ENCODE measurements around the gene CDK6. TPM values are rescaled to one million over a fixed set of nuclear protein-coding genes. Genes with fewer than 3 reads are reported as not detected.

Gene CDK6
- total and polyA plus RNA-seq, 10 of the 15 experiments (the other 5 are each of a cell fraction or from before 2014, with no cell fraction given): 8.0 to 118 (median 45.8) TPM

DNA sequence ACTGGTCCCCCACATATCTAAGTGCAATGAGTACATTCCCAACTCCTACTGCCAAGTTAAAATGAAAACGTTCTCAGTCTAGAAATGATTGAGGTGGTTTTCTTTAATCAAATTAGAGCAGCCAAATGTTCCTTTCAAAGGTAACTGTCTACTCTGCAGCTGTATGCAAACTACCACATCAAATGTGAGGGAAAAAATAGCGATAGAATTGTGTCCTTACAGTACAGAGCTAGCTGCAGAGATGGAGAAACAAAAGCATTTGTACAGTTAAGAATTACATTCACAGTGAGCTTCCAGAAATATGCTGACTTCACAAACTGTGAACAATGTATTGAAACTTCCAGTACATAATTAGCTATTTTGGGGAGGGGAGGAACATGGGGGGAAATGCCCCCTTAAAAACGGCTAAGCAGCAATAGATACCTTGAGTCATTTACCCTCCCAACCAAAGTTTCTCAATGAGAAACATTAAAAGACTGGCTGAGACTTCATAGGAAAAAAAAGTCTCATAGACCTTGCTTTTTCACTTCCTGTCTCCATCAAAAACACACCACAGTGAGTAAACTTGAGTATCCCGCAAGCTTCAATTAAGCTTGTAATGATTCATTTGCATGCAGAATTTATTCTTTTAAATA is 22.9 kb downstream of the CDK6 start (continued):
- TF ChIP-seq EGR1 (IDR thresholded peaks at IDR 0.05; ENCODE audit: borderline replicate concordance in 1 of 2, low read depth in 2 of 2, low read length in 2 of 2) (no peak), LARP7 (IDR thresholded peaks at IDR 0.05) (no peak), MTA3 (IDR thresholded peaks at IDR 0.05; ENCODE audit: borderline replicate concordance, low read length) (peak; percentile 94; the same call in 1 of the 2 replicates), FOXM1 (IDR thresholded peaks at IDR 0.05; ENCODE audit: low read depth, low read length) (peak; percentile 98), SPI1 (IDR thresholded peaks at IDR 0.05; ENCODE audit: borderline replicate concordance, insufficient read depth, low read depth, low read length) (peak; percentile 93), CHD1 (IDR thresholded peaks at IDR 0.05; ENCODE audit: low read depth, low read length) (no peak), NBN (IDR thresholded peaks at IDR 0.05) (peak; percentile 87), RELA (IDR thresholded peaks at IDR 0.05; ENCODE audit: borderline replicate concordance, partially characterized antibody) (peak; percentile 35), POLR2AphosphoS2 (IDR thresholded peaks at IDR 0.05; ENCODE audit: low read depth, low read length) (no peak), HDGF (IDR thresholded peaks at IDR 0.05) (no peak), BACH1 (IDR thresholded peaks at IDR 0.05; ENCODE audit: borderline replicate concordance) (peak; percentile 25; the same call in 1 of the 2 replicates), EZH2 (IDR thresholded peaks at IDR 0.05; ENCODE audit: borderline replicate concordance, control insufficient read depth, low read depth, low read length) (no peak), TARDBP (IDR thresholded peaks at IDR 0.05; ENCODE audit: borderline replicate concordance) (no peak; the same call in 1 of the 2 replicates), TAF1 (IDR thresholded peaks at IDR 0.05; ENCODE audit: borderline replicate concordance, low read depth, low read length) (no peak), RAD51 (IDR thresholded peaks at IDR 0.05) (no peak), SRF (IDR thresholded peaks at IDR 0.05; ENCODE audit: low read depth in 2 of 2, low read length in 2 of 2) (no peak), TCF3 (IDR thresholded peaks at IDR 0.05; ENCODE audit: borderline replicate concordance, insufficient read depth, low read depth, low read length) (no peak), GATAD2B (conservative IDR thresholded peaks at IDR 0.05; ENCODE audit: low read depth) (peak; percentile 44; the same call in 1 of the 2 replicates), ETV6 (conservative IDR thresholded peaks at IDR 0.05 in 1 of 2, IDR thresholded peaks at IDR 0.05 in 1 of 2; ENCODE audit: borderline replicate concordance in 1 of 2, low read depth in 1 of 2) (peak in 1 of 2 experiments; percentile 86; a peak in 2 of 4 replicates), CBX3 (IDR thresholded peaks at IDR 0.05; ENCODE audit: borderline replicate concordance, low read depth) (no peak), ZNF217 (IDR thresholded peaks at IDR 0.05) (peak; percentile 98), NR2C2 (IDR thresholded peaks at IDR 0.05; ENCODE audit: borderline replicate concordance, control insufficient read depth, insufficient read length, low read depth) (no peak), SUZ12 (IDR thresholded peaks at IDR 0.05; ENCODE audit: unreplicated experiment) (no peak)
- TF ChIP-seq, protein P1, sequence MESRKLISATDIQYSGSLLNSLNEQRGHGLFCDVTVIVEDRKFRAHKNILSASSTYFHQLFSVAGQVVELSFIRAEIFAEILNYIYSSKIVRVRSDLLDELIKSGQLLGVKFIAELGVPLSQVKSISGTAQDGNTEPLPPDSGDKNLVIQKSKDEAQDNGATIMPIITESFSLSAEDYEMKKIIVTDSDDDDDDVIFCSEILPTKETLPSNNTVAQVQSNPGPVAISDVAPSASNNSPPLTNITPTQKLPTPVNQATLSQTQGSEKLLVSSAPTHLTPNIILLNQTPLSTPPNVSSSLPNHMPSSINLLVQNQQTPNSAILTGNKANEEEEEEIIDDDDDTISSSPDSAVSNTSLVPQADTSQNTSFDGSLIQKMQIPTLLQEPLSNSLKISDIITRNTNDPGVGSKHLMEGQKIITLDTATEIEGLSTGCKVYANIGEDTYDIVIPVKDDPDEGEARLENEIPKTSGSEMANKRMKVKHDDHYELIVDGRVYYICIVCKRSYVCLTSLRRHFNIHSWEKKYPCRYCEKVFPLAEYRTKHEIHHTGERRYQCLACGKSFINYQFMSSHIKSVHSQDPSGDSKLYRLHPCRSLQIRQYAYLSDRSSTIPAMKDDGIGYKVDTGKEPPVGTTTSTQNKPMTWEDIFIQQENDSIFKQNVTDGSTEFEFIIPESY (IDR thresholded peaks at IDR 0.05): no peak
- TF ChIP-seq, protein P2, sequence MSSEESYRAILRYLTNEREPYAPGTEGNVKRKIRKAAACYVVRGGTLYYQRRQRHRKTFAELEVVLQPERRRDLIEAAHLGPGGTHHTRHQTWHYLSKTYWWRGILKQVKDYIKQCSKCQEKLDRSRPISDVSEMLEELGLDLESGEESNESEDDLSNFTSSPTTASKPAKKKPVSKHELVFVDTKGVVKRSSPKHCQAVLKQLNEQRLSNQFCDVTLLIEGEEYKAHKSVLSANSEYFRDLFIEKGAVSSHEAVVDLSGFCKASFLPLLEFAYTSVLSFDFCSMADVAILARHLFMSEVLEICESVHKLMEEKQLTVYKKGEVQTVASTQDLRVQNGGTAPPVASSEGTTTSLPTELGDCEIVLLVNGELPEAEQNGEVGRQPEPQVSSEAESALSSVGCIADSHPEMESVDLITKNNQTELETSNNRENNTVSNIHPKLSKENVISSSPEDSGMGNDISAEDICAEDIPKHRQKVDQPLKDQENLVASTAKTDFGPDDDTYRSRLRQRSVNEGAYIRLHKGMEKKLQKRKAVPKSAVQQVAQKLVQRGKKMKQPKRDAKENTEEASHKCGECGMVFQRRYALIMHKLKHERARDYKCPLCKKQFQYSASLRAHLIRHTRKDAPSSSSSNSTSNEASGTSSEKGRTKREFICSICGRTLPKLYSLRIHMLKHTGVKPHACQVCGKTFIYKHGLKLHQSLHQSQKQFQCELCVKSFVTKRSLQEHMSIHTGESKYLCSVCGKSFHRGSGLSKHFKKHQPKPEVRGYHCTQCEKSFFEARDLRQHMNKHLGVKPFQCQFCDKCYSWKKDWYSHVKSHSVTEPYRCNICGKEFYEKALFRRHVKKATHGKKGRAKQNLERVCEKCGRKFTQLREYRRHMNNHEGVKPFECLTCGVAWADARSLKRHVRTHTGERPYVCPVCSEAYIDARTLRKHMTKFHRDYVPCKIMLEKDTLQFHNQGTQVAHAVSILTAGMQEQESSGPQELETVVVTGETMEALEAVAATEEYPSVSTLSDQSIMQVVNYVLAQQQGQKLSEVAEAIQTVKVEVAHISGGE (CRISPR knock-in tag; IDR thresholded peaks at IDR 0.05): no peak
- TF ChIP-seq, protein P3, sequence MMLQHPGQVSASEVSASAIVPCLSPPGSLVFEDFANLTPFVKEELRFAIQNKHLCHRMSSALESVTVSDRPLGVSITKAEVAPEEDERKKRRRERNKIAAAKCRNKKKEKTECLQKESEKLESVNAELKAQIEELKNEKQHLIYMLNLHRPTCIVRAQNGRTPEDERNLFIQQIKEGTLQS (IDR thresholded peaks at IDR 0.05; ENCODE audit: borderline replicate concordance, extremely low read depth, low read depth, low read length): no peak

Data from GM12878 (cell line).